HepG2 (cell line): ENCODE data around the gene SPG7. TPM values are rescaled to one million over a fixed set of nuclear protein-coding genes. Genes with fewer than 3 reads are reported as not detected.

Experiments used
- ARID3A ChIP-seq: IDR thresholded peaks from 2 replicates; pipeline ENCODE4 v1.6.1; 2012; ENCODE audit warnings: low read depth, low read length, improper control_type of control experiment
- CBFB ChIP-seq: sonication (generic); formaldehyde crosslinking; IDR thresholded peaks from 2 replicates; pipeline ENCODE4 v1.4.0; 2020; ENCODE audit warnings: missing genetic modification reagents
- MTF2 ChIP-seq: sonication (generic); formaldehyde crosslinking; IDR thresholded peaks from 2 replicates; pipeline ENCODE4 v1.5.0; 2020; ENCODE audit warnings: missing genetic modification reagents, borderline replicate concordance
- TOPORS ChIP-seq: sonication (generic); formaldehyde crosslinking; IDR thresholded peaks from 2 replicates; pipeline ENCODE4 v1.8.0; 2023; ENCODE audit warnings: mild to moderate bottlenecking, missing genetic modification reagents
- ZEB1 ChIP-seq: IDR thresholded peaks from 2 replicates; pipeline ENCODE4 v1.6.1; 2012; ENCODE audit warnings: mild to moderate bottlenecking, low read depth, inconsistent platforms; ENCODE audit not compliant: insufficient replicate concordance
- ZNF251 ChIP-seq: sonication (generic); formaldehyde crosslinking; IDR thresholded peaks from 2 replicates; pipeline ENCODE4 v1.9.0; 2021; ENCODE audit warnings: mild to moderate bottlenecking, missing genetic modification reagents
- ZNF660 ChIP-seq: sonication (generic); formaldehyde crosslinking; IDR thresholded peaks from 2 replicates; pipeline ENCODE4 v1.5.1; 2020; ENCODE audit warnings: mild to moderate bottlenecking, low read depth, missing genetic modification reagents, borderline replicate concordance
- ZNF761 ChIP-seq: sonication (generic); formaldehyde crosslinking; conservative IDR thresholded peaks from 2 replicates; pipeline ENCODE4 v1.4.0; 2020; ENCODE audit warnings: mild to moderate bottlenecking, missing genetic modification reagents
- polyA plus RNA-seq, 8 experiments: library from polyadenylated mRNA; depleted of rRNA in 3 of 8; stranded (reverse) in 7 of 8; unstranded in 1 of 8; fragments of >200 nt; fragmentation: Illumina TruSeq in 4 of 8; extraction: Trizol in 4 of 8; gene quantifications; 2 replicates each; pipeline versions ENCODE4 v1.2.1 to v1.2.3, GENCODE V29; 2011 to 2016; ENCODE audit warnings: low read depth in 4 of 8, missing spikeins in 1 of 8, mixed read lengths in 1 of 8; ENCODE audit not compliant: insufficient read depth in 1 of 8
- total RNA-seq, 5 experiments: library from RNA; depleted of rRNA; stranded (reverse); fragments of >200 nt; fragmentation: Illumina TruSeq; extraction: Trizol; gene quantifications; 2 replicates each; pipeline ENCODE4 v1.2.3, GENCODE V29; 2016; ENCODE audit warnings: low read depth in 1 of 5
- TF ChIP-seq, protein P1 (sequence below): sonication (generic); formaldehyde crosslinking; IDR thresholded peaks from 2 replicates; pipeline ENCODE4 v1.4.0; 2020; ENCODE audit warnings: missing genetic modification reagents, borderline replicate concordance
- TF ChIP-seq, protein P2 (sequence below): sonication (generic); formaldehyde crosslinking; IDR thresholded peaks from one replicate; pipeline ENCODE4 v1.5.1; 2020; ENCODE audit warnings: mild to moderate bottlenecking, missing genetic modification reagents; ENCODE audit errors: not compliant biosample characterization
- TF ChIP-seq, protein P3 (sequence below): sonication (generic); formaldehyde crosslinking; IDR thresholded peaks from 2 replicates; pipeline ENCODE4 v1.5.0; 2020; ENCODE audit warnings: missing genetic modification reagents

Gene SPG7
- total and polyA plus RNA-seq, 2 of the 13 experiments (the other 11 are each of a cell fraction or from before 2014, with no cell fraction given) = 66.0 to 136 TPM

GRCh38 chr16:89510526-89510925, 2.3 kb downstream of the SPG7 start (continued):
- TF ChIP-seq, protein P1, sequence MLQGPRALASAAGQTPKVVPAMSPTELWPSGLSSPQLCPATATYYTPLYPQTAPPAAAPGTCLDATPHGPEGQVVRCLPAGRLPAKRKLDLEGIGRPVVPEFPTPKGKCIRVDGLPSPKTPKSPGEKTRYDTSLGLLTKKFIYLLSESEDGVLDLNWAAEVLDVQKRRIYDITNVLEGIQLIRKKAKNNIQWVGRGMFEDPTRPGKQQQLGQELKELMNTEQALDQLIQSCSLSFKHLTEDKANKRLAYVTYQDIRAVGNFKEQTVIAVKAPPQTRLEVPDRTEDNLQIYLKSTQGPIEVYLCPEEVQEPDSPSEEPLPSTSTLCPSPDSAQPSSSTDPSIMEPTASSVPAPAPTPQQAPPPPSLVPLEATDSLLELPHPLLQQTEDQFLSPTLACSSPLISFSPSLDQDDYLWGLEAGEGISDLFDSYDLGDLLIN = no peak
- no peak for TF ChIP-seq ZEB1
- no peak for TF ChIP-seq TOPORS (CRISPR knock-in tag)
- TF ChIP-seq, protein P2, sequence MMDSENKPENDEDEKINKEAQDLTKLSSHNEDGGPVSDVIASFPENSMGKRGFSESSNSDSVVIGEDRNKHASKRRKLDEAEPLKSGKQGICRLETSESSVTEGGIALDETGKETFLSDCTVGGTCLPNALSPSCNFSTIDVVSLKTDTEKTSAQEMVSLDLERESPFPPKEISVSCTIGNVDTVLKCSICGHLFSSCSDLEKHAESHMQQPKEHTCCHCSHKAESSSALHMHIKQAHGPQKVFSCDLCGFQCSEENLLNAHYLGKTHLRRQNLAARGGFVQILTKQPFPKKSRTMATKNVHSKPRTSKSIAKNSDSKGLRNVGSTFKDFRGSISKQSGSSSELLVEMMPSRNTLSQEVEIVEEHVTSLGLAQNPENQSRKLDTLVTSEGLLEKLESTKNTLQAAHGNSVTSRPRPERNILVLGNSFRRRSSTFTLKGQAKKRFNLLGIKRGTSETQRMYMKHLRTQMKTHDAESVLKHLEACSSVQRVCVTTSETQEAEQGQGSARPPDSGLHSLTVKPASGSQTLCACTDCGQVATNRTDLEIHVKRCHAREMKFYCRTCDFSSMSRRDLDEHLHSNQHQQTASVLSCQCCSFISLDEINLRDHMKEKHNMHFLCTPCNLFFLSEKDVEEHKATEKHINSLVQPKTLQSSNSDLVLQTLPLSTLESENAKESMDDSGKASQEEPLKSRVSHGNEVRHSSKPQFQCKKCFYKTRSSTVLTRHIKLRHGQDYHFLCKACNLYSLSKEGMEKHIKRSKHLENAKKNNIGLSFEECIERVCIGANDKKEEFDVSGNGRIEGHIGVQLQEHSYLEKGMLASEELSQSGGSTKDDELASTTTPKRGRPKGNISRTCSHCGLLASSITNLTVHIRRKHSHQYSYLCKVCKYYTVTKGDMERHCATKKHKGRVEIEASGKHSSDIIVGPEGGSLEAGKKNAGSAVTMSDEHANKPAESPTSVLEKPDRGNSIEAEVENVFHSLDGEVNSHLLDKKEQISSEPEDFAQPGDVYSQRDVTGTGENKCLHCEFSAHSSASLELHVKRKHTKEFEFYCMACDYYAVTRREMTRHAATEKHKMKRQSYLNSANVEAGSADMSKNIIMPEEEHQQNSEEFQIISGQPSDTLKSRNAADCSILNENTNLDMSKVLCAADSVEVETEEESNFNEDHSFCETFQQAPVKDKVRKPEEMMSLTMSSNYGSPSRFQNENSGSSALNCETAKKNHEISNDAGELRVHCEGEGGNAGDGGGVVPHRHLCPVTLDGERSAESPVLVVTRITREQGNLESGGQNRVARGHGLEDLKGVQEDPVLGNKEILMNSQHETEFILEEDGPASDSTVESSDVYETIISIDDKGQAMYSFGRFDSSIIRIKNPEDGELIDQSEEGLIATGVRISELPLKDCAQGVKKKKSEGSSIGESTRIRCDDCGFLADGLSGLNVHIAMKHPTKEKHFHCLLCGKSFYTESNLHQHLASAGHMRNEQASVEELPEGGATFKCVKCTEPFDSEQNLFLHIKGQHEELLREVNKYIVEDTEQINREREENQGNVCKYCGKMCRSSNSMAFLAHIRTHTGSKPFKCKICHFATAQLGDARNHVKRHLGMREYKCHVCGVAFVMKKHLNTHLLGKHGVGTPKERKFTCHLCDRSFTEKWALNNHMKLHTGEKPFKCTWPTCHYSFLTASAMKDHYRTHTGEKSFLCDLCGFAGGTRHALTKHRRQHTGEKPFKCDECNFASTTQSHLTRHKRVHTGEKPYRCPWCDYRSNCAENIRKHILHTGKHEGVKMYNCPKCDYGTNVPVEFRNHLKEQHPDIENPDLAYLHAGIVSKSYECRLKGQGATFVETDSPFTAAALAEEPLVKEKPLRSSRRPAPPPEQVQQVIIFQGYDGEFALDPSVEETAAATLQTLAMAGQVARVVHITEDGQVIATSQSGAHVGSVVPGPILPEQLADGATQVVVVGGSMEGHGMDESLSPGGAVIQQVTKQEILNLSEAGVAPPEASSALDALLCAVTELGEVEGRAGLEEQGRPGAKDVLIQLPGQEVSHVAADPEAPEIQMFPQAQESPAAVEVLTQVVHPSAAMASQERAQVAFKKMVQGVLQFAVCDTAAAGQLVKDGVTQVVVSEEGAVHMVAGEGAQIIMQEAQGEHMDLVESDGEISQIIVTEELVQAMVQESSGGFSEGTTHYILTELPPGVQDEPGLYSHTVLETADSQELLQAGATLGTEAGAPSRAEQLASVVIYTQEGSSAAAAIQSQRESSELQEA (CRISPR knock-in tag) = no peak
- TF ChIP-seq ZNF660 = no peak
- no peak for TF ChIP-seq ARID3A
- TF ChIP-seq ZNF251 (CRISPR knock-in tag) = no peak
- TF ChIP-seq MTF2 = no peak
- no peak for TF ChIP-seq ZNF761 (CRISPR knock-in tag)
- TF ChIP-seq, protein P3, sequence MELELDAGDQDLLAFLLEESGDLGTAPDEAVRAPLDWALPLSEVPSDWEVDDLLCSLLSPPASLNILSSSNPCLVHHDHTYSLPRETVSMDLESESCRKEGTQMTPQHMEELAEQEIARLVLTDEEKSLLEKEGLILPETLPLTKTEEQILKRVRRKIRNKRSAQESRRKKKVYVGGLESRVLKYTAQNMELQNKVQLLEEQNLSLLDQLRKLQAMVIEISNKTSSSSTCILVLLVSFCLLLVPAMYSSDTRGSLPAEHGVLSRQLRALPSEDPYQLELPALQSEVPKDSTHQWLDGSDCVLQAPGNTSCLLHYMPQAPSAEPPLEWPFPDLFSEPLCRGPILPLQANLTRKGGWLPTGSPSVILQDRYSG (CRISPR knock-in tag) = no peak
- TF ChIP-seq CBFB (CRISPR knock-in tag) = no peak
